ENCODE results near the gene CYBB. TPM values are rescaled to one million over a fixed set of nuclear protein-coding genes. Genes with fewer than 3 reads are reported as not detected.
A peak's percentile ranks its signal among the peaks of the same experiment; 100 is the strongest.

Gene CYBB
- total RNA-seq, 3 donors from 2014 or later = 13.1 to 25.5 (median 23.5) TPM

DNA sequence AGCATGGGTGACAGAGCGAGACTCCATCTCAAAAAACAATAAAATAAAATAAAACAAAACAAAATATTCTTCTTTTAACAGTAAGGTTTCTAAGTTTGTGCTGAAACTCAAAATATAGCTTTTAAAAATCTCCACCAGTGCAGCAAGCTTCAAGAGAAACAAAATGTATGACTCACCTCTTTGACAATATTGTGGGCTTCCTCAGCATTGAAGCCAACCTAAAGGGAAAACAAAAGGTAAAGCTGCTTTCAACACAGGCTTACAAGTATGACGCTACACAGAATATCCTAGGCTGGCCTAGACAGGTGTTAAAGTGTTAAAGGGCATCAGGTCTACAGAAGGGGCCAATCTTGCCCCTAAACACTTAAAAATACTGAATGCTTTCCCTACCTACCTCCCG is 66.3 kb downstream of the CYBB start:
- no peaks in the 10 kb centered on the region for H3K4me1 ChIP-seq
- TF ChIP-seq POLR2AphosphoS5 (IDR thresholded peaks at IDR 0.05) = no peak
- TF ChIP-seq, protein P1, sequence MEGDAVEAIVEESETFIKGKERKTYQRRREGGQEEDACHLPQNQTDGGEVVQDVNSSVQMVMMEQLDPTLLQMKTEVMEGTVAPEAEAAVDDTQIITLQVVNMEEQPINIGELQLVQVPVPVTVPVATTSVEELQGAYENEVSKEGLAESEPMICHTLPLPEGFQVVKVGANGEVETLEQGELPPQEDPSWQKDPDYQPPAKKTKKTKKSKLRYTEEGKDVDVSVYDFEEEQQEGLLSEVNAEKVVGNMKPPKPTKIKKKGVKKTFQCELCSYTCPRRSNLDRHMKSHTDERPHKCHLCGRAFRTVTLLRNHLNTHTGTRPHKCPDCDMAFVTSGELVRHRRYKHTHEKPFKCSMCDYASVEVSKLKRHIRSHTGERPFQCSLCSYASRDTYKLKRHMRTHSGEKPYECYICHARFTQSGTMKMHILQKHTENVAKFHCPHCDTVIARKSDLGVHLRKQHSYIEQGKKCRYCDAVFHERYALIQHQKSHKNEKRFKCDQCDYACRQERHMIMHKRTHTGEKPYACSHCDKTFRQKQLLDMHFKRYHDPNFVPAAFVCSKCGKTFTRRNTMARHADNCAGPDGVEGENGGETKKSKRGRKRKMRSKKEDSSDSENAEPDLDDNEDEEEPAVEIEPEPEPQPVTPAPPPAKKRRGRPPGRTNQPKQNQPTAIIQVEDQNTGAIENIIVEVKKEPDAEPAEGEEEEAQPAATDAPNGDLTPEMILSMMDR (IDR thresholded peaks at IDR 0.05) = no peak
- TF ChIP-seq POLR2A (IDR thresholded peaks at IDR 0.05) = no peak
- DNase-seq (ENCODE audit: low spot score in 2 of 2) = no peak
- no peaks in the 10 kb centered on the region for H3K9me3 ChIP-seq
- peaks cover 0 to 36% of the 10 kb centered on the region in 2 donors for H3K27me3 ChIP-seq
- intact Hi-C loops (cut with DNase I; ENCODE audit: low total_unique reads) = no loop called here
- no peaks in the 10 kb centered on the region for H3K36me3 ChIP-seq
- H3K4me3 ChIP-seq = peak overlapping the region in 2 of 3 donors; percentile 68 to 82
- peak overlapping the region; percentile 91 to 95 for H3K27ac ChIP-seq

DNA sequence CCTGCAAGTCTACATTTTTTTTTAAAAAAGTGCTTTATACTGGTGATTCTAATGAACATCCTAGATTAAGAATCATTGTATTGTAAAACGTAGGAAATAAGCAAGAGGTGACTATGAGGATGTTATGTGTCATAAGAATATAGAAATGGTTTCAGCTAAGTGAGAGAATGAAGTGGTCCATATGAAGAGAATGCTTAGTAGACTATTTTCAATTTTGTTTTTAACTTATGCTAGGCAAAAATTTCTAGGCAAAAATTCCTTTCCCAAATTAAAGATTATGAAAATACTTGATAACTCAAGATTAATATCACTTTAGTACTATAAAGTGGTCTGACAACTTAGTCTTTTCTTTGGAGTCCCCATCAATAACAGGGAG is 66.7 kb downstream of the CYBB start:
- Histone ChIP-seq H3K27ac (peak overlapping the region; percentile 91 to 95), H3K36me3 (no peaks in the 10 kb centered on the region), H3K27me3 (peaks cover 0 to 37% of the 10 kb centered on the region in 2 donors), H3K4me3 (peak overlapping the region; percentile 68 to 82 (median 76)), H3K9me3 (no peaks in the 10 kb centered on the region), H3K4me1 (no peaks in the 10 kb centered on the region)
- intact Hi-C loops (cut with DNase I; ENCODE audit: low total_unique reads) = no loop called here
- TF ChIP-seq, protein P1 (IDR thresholded peaks at IDR 0.05) = no peak
- TF ChIP-seq POLR2AphosphoS5 (IDR thresholded peaks at IDR 0.05) (no peak), POLR2A (IDR thresholded peaks at IDR 0.05) (no peak)
- DNase-seq (ENCODE audit: low spot score in 2 of 2) = no peak

DNA sequence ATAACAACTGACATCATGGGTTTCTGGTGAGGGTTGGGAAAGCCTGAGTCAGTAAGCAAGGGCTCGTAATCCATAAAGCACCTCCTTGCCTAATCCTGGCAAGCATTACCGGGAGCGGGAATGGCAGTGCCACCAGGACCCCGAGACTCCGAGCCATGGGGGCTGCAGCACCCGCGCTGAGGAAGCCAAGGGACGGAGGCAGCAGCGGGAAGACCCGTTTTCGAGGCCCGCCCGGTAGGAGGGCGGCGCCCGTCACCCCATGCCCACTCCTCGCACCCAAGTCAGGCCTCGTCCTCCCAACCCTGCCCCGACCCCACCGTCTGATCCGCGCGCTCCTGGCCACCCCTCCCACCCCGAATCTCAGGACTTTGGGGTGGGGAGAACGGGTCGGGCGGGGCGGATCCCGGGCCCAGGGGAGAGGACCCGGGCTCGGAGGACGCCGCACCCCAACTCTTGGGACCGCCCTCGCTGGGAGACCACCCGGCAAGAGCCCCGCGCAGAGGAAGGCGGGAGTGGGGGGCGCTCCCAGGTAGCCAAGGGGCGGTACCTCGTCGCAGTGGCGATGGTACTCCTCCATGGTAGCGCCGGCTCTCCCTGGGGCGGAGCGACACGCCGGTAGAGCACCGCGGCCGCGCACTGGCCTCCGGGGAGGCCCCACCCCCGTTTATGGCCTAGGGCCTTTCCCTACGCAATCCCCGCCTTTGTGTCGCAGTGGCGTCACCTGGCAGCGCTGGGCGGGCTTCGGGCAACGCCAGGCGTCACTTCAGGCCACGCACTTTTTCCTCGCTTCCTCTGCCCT is 67.3 kb downstream of the CYBB start, which contains the start of gene DYNLT3:
Gene DYNLT3 (minus strand): TSS at position 638 of the 799 bp plus-strand sequence. CDS start 61 bp downstream, at position 577.
- Histone ChIP-seq H3K4me1 (no peaks in the 10 kb centered on the region), H3K4me3 (peak within 1 kb of the TSS; percentile 68 to 82 (median 76)), H3K9me3 (no peaks in the 10 kb centered on the region), H3K36me3 (no peaks in the 10 kb centered on the region), H3K27me3 (peaks cover 0 to 31% of the 10 kb centered on the region in 2 donors), H3K27ac (peak within 1 kb of the TSS; percentile 91 to 95)
- TF ChIP-seq POLR2A (IDR thresholded peaks at IDR 0.05) (peak; percentile 45), POLR2AphosphoS5 (IDR thresholded peaks at IDR 0.05) (peak; percentile 49 to 86 (median 68))
- TF ChIP-seq, protein P1 (IDR thresholded peaks at IDR 0.05) = no peak
- DNase-seq (ENCODE audit: low spot score in 2 of 2) = peak; percentile 53 to 55
- intact Hi-C loops (cut with DNase I; ENCODE audit: low total_unique reads) = no loop called here

DNA sequence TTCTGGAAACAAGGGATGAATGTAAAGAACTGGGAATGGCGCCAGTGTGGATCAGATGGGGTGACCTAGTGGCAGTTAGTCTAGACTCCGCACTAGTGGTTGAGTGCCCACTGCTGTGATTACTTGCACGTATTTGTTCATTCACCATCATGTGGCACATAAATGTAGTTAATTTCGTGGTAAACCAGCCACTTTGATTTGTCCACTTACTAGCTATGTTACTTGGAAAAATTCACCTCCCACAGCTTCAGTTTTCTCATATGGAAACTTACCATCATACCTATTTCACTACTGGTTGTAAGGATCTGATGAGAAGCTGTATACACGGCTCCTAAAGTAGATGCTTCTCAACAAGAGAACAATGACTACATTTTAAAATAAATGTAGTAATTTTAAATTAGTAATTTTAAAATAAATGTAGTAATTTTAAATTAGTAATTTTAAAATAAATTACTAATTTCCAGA is 67.9 kb downstream of the CYBB start:
- peaks cover 0 to 31% of the 10 kb centered on the region in 2 donors for H3K27me3 ChIP-seq
- intact Hi-C loops (cut with DNase I; ENCODE audit: low total_unique reads) = no loop called here
- TF ChIP-seq, protein P1 (IDR thresholded peaks at IDR 0.05) = no peak
- TF ChIP-seq POLR2AphosphoS5 (IDR thresholded peaks at IDR 0.05) = no peak
- no peak for TF ChIP-seq POLR2A (IDR thresholded peaks at IDR 0.05)
- H3K36me3 ChIP-seq = no peaks in the 10 kb centered on the region
- peak overlapping the region; percentile 91 to 95 for H3K27ac ChIP-seq
- peak overlapping the region; percentile 68 to 82 (median 76) for H3K4me3 ChIP-seq
- H3K4me1 ChIP-seq = no peaks in the 10 kb centered on the region
- no peaks in the 10 kb centered on the region for H3K9me3 ChIP-seq
- no peak for DNase-seq (ENCODE audit: low spot score in 2 of 2)

DNA sequence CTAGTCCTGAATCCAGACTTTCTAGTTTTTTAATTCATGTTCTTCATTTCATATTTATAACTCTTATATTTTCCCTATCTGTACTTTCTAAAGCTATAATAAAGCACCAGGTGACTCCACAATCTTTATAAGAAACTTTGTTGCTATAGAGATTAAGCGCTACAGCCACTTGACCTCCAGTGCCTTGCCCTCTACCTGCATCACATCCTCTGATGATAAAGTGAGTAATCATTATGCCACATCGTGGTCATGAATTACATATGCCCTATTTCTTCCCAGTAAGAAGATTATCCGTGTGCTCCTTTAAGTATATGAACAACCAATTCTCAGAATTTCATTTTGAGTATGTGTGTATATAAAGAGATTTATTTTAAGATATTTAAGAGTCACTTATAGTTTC is 74.3 kb downstream of the CYBB start:
- no peak for DNase-seq (ENCODE audit: low spot score in 2 of 2)
- Histone ChIP-seq H3K9me3 (no peaks in the 10 kb centered on the region), H3K36me3 (no peaks in the 10 kb centered on the region), H3K27ac (no peak overlapping the region), H3K4me3 (no peak overlapping the region), H3K27me3 (peaks cover 0 to 41% of the 10 kb centered on the region in 2 donors), H3K4me1 (no peaks in the 10 kb centered on the region)
- intact Hi-C loops (cut with DNase I; ENCODE audit: low total_unique reads) = no loop called here
- TF ChIP-seq, protein P1 (IDR thresholded peaks at IDR 0.05) = no peak
- TF ChIP-seq POLR2A (IDR thresholded peaks at IDR 0.05) = no peak
- no peak for TF ChIP-seq POLR2AphosphoS5 (IDR thresholded peaks at IDR 0.05)
